OCI-LY1 (cell line): Measurements from ENCODE around the gene ADAMTSL3.

Experiments used
- CTCF ChIP-seq: fragments of 200-600 bp; sonication (generic), shearing (Covaris generic); IDR thresholded peaks from 2 replicates; pipeline ENCODE4 v1.5.1; 2017; ENCODE audit warnings: mild to moderate bottlenecking, antibody characterized with exemption, low read length, moderate library complexity, mixed read lengths
- EZH2 ChIP-seq: fragments of 200-600 bp; sonication (generic), shearing (Covaris generic); IDR thresholded peaks from 2 replicates; pipeline ENCODE4 v1.8.0; 2017; ENCODE audit warnings: borderline replicate concordance, mixed run types, mild to moderate bottlenecking, antibody characterized with exemption, low read length, moderate library complexity, mixed read lengths

DNA sequence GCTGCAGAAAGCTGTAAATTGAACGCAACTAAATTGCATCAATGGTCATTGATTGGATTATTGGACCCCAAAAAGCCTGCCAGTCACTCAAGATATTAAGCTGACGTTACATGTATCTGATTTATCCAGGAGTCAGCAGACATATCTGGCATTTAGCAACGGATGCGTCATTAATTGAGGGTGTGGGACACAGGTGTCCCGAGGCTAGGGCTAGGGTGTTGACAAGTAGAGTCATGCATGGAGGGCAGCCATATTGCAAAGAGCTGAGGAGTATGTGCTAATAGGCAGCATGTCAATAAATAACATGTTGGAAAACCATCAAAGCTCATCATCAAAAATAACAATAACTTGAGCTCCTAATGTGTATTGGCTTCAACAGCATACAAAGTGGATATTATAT lies 347.1 kb downstream of the ADAMTSL3 start:
- TF ChIP-seq CTCF (no peak), EZH2 (no peak)
